SU-DHL-6 (cell line): ENCODE measurements around the gene MTA3.

Source experiments
- EZH2phosphoT487 ChIP-seq: fragments of 200-600 bp; sonication (generic), shearing (Covaris generic); conservative IDR thresholded peaks from 2 replicates; pipeline ENCODE4 v1.6.1; 2018; ENCODE audit warnings: mild to moderate bottlenecking, antibody characterized with exemption, low read length, moderate library complexity, mixed read lengths
- TF ChIP-seq, protein P1 (sequence below): fragments of 200-600 bp; sonication (generic); IDR thresholded peaks from one replicate; pipeline ENCODE4 v1.5.1; 2017; ENCODE audit warnings: antibody characterized with exemption, mild to moderate bottlenecking, low read length, moderate library complexity; ENCODE audit not compliant: insufficient read depth, poor library complexity, severe bottlenecking

DNA sequence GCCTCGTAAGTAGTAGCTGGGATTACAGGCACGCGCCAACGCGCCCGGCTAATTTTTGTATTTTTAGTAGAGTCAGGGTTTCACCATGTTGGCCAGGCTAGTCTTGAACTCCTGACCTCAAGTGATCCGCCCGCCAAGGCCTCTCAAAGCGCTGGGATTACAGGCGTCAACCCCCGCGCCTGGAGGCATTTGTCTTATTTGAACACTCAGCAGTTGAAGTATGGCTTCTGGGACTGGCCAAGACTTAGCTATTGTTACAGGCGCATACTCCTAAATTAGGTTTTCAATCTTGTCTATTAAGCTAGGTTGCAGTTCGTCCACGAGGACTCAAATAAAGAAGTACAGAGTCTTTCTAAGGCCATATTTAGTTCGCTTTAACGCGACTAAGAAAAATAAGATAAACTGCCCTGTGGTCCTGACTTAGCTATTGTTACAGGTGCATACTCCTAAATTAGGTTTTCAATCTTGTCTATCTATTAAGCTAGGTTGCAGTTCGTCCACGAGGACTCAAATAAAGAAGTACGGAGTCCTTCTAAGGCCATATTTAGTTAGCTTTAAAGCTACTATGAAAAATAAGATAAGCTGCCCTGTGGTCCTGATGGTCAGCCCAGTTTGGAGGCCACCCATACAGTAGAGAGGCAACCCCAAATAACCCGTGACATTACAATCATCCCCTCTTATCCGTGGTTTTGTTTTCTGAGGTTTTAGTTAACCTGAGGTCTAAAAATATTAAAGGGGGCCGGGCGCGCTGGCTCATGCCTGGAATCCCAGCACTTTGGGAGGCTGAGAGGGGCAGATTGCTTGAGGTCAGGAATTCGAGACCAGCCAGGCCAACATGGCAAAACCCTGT, 20.8 kb upstream of the MTA3 start:
- TF ChIP-seq, protein P1, sequence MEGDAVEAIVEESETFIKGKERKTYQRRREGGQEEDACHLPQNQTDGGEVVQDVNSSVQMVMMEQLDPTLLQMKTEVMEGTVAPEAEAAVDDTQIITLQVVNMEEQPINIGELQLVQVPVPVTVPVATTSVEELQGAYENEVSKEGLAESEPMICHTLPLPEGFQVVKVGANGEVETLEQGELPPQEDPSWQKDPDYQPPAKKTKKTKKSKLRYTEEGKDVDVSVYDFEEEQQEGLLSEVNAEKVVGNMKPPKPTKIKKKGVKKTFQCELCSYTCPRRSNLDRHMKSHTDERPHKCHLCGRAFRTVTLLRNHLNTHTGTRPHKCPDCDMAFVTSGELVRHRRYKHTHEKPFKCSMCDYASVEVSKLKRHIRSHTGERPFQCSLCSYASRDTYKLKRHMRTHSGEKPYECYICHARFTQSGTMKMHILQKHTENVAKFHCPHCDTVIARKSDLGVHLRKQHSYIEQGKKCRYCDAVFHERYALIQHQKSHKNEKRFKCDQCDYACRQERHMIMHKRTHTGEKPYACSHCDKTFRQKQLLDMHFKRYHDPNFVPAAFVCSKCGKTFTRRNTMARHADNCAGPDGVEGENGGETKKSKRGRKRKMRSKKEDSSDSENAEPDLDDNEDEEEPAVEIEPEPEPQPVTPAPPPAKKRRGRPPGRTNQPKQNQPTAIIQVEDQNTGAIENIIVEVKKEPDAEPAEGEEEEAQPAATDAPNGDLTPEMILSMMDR = no peak
- no peak for TF ChIP-seq EZH2phosphoT487
